GM23248 (cell line): Measurements from ENCODE around the gene BMPR1B. TPM values are rescaled to one million over a fixed set of nuclear protein-coding genes. Genes with fewer than 3 reads are reported as not detected.

Experiments
- DNase-seq: peaks from one replicate; pipeline ENCODE4 v3.0.0-alpha.2; 2015
- H2AFZ ChIP-seq: fragments of 200-600 bp; sonication (generic); 2 replicates; pipeline ENCODE4 v1.6.1; 2016; ENCODE audit warnings: antibody characterized with exemption
- H3F3A ChIP-seq: fragments of 200-600 bp; sonication (generic); 2 replicates; pipeline ENCODE4 v1.6.1; 2016; ENCODE audit warnings: mild to moderate bottlenecking, antibody characterized with exemption, mixed run types; ENCODE audit not compliant: insufficient read depth
- H3K27ac ChIP-seq: fragments of 200-600 bp; sonication (generic); 2 replicates; pipeline ENCODE4 v1.5.1; 2016; ENCODE audit warnings: mild to moderate bottlenecking
- H3K27me3 ChIP-seq: fragments of 200-600 bp; sonication (generic); replicated peaks from 2 replicates; pipeline ENCODE4 v1.6.1; 2016; ENCODE audit warnings: mild to moderate bottlenecking; ENCODE audit not compliant: insufficient read depth
- H3K36me3 ChIP-seq: fragments of 200-600 bp; sonication (generic); 2 replicates; pipeline ENCODE4 v1.6.1; 2016; ENCODE audit warnings: low read depth, mild to moderate bottlenecking
- H3K4me1 ChIP-seq: fragments of 200-600 bp; sonication (generic); 2 replicates; pipeline ENCODE4 v1.6.1; 2016; ENCODE audit warnings: mild to moderate bottlenecking; ENCODE audit not compliant: insufficient read depth
- H3K4me2 ChIP-seq: fragments of 200-600 bp; sonication (generic); one replicate; pipeline ENCODE4 v1.6.1; 2016; ENCODE audit warnings: mild to moderate bottlenecking; ENCODE audit not compliant: unreplicated experiment
- H3K4me3 ChIP-seq: fragments of 200-600 bp; sonication (generic); 2 replicates; pipeline ENCODE4 v1.5.1; 2016; ENCODE audit warnings: mild to moderate bottlenecking
- H3K79me2 ChIP-seq: fragments of 200-600 bp; sonication (generic); 2 replicates; pipeline ENCODE4 v1.6.1; 2016; ENCODE audit warnings: mild to moderate bottlenecking; ENCODE audit not compliant: insufficient read depth
- H3K9ac ChIP-seq: fragments of 200-600 bp; sonication (generic); 2 replicates; pipeline ENCODE4 v1.6.1; 2016; ENCODE audit warnings: mild to moderate bottlenecking
- H3K9me2 ChIP-seq: fragments of 200-600 bp; sonication (generic); 2 replicates; pipeline ENCODE4 v1.6.1; 2016; ENCODE audit warnings: mixed run types, mild to moderate bottlenecking, moderate library complexity; ENCODE audit not compliant: insufficient read depth
- H3K9me3 ChIP-seq: fragments of 200-600 bp; sonication (generic); one replicate; pipeline ENCODE4 v1.6.1; 2017; ENCODE audit warnings: low read depth
- H4K20me1 ChIP-seq: fragments of 200-600 bp; sonication (generic); 2 replicates; pipeline ENCODE4 v1.6.0; 2016; ENCODE audit not compliant: insufficient read depth
- EZH2 ChIP-seq: fragments of 200-600 bp; sonication (generic); IDR thresholded peaks from 2 replicates; pipeline ENCODE4 v1.6.1; 2018; ENCODE audit warnings: antibody characterized with exemption, mild to moderate bottlenecking; ENCODE audit not compliant: insufficient read depth, poor library complexity, severe bottlenecking
- EZH2phosphoT487 ChIP-seq: fragments of 200-600 bp; sonication (generic); IDR thresholded peaks from 2 replicates; pipeline ENCODE4 v1.6.1; 2018; ENCODE audit warnings: antibody characterized with exemption, moderate library complexity, mild to moderate bottlenecking, low read depth; ENCODE audit not compliant: insufficient read depth
- WGBS, 2 experiments: methylation state at CpG; one replicate each; pipeline ENCODE4 v1.1.6; 2015 to 2017; ENCODE audit warnings: low lambda C conversion rate in 2 of 2, low coverage in 1 of 2; ENCODE audit errors: missing lambda C conversion rate in 2 of 2; 5-methylcytosine and 5-hydroxymethylcytosine counted together
- in situ Hi-C: fragments of 300-500 bp; cut with MboI; formaldehyde crosslinking; loops from 2 replicates; pipeline ENCODE4 v1.15.0; 2020
- polyA plus RNA-seq: library from polyadenylated mRNA; unstranded; fragments of >200 nt; fragmentation: Nextera tagmentation; extraction: Ambion mirVana; gene quantifications from 2 replicates; pipeline ENCODE4 v1.2.1, GENCODE V29; 2016
- total RNA-seq: library from RNA; depleted of rRNA; stranded (reverse); fragments of >200 nt; shearing (Covaris generic); gene quantifications from 2 replicates; pipeline ENCODE4 v1.2.3, GENCODE V29; 2014

Gene BMPR1B
- total and polyA plus RNA-seq, 2 experiments from 2014 or later: 0.60 to 0.76 TPM

GRCh38 chr4:94927696-94928095 lies 169.9 kb downstream of the BMPR1B start:
- DNase-seq: no peak
- Histone ChIP-seq H2AFZ (no peak overlapping the region), H3K79me2 (no peaks in the 10 kb centered on the region), H3K27me3 (no peaks in the 10 kb centered on the region), H3K27ac (no peak overlapping the region), H4K20me1 (no peaks in the 10 kb centered on the region), H3K9me2 (no peaks in the 10 kb centered on the region), H3K9ac (no peak overlapping the region), H3K4me1 (no peaks in the 10 kb centered on the region), H3F3A (no peaks in the 10 kb centered on the region), H3K4me3 (no peak overlapping the region), H3K4me2 (no peak overlapping the region), H3K36me3 (no peaks in the 10 kb centered on the region), H3K9me3 (no peaks in the 10 kb centered on the region)
- TF ChIP-seq EZH2 (no peak), EZH2phosphoT487 (no peak)
- WGBS, 2 experiments: 83 to 85% methylated on average over 1 of the region's 1 CpG
- in situ Hi-C loops: no loop called here

- Histone ChIP-seq H3K27ac (no peak overlapping the region), H3K4me2 (no peak overlapping the region), H3F3A (no peaks in the 10 kb centered on the region), H3K9me3 (no peaks in the 10 kb centered on the region), H2AFZ (no peak overlapping the region), H3K36me3 (no peaks in the 10 kb centered on the region), H3K9ac (no peak overlapping the region), H3K79me2 (no peaks in the 10 kb centered on the region), H4K20me1 (no peaks in the 10 kb centered on the region), H3K27me3 (no peaks in the 10 kb centered on the region), H3K4me1 (peaks cover 11% of the 10 kb centered on the region), H3K4me3 (no peak overlapping the region), H3K9me2 (no peaks in the 10 kb centered on the region)
- DNase-seq: no peak
- WGBS, 2 experiments: 66 to 70% methylated on average over 5 of the region's 5 CpGs
- in situ Hi-C loops: no loop called here
- TF ChIP-seq EZH2phosphoT487: no peak
- no peak for TF ChIP-seq EZH2
Observed at GRCh38 chr4:94929696-94930095, 171.9 kb downstream of the BMPR1B start.

GRCh38 chr4:94931626-94932025 lies 173.9 kb downstream of the BMPR1B start:
- Histone ChIP-seq H3K27me3 (no peaks in the 10 kb centered on the region), H3K9me3 (no peaks in the 10 kb centered on the region), H3K27ac (no peak overlapping the region), H4K20me1 (no peaks in the 10 kb centered on the region), H3K4me3 (no peak overlapping the region), H2AFZ (no peak overlapping the region), H3K4me2 (no peak overlapping the region), H3K36me3 (no peaks in the 10 kb centered on the region), H3F3A (no peaks in the 10 kb centered on the region), H3K9ac (no peak overlapping the region), H3K79me2 (no peaks in the 10 kb centered on the region), H3K9me2 (no peaks in the 10 kb centered on the region), H3K4me1 (peaks cover 16% of the 10 kb centered on the region)
- WGBS, 2 experiments: 75 to 76% methylated on average over 7 of the region's 7 CpGs
- no peak for DNase-seq
- TF ChIP-seq EZH2phosphoT487: no peak
- TF ChIP-seq EZH2: no peak
- in situ Hi-C loops: no loop called here

GRCh38 chr4:94932366-94932765 lies 174.6 kb downstream of the BMPR1B start:
- no peak for TF ChIP-seq EZH2phosphoT487
- H3K4me1 ChIP-seq: peaks cover 16% of the 10 kb centered on the region
- H3K36me3 ChIP-seq: no peaks in the 10 kb centered on the region
- no peak overlapping the region for H3K4me3 ChIP-seq
- no peak overlapping the region for H2AFZ ChIP-seq
- H4K20me1 ChIP-seq: no peaks in the 10 kb centered on the region
- DNase-seq: no peak
- no peaks in the 10 kb centered on the region for H3K9me3 ChIP-seq
- no peaks in the 10 kb centered on the region for H3F3A ChIP-seq
- H3K79me2 ChIP-seq: no peaks in the 10 kb centered on the region
- H3K9me2 ChIP-seq: no peaks in the 10 kb centered on the region
- in situ Hi-C loops: no loop called here
- no peak overlapping the region for H3K27ac ChIP-seq
- H3K4me2 ChIP-seq: no peak overlapping the region
- H3K27me3 ChIP-seq: no peaks in the 10 kb centered on the region
- no peak overlapping the region for H3K9ac ChIP-seq

- Histone ChIP-seq H3K9me2 (no peaks in the 10 kb centered on the region), H3K4me3 (no peak overlapping the region), H3K9me3 (no peaks in the 10 kb centered on the region), H3K9ac (no peak overlapping the region), H3K4me2 (peak overlapping the region; percentile 37), H4K20me1 (no peaks in the 10 kb centered on the region), H2AFZ (no peak overlapping the region), H3K36me3 (no peaks in the 10 kb centered on the region), H3K27ac (no peak overlapping the region), H3K4me1 (peaks cover 16% of the 10 kb centered on the region), H3K27me3 (no peaks in the 10 kb centered on the region), H3K79me2 (no peaks in the 10 kb centered on the region), H3F3A (no peaks in the 10 kb centered on the region)
- no peak for DNase-seq
- TF ChIP-seq EZH2 (no peak), EZH2phosphoT487 (no peak)
- in situ Hi-C loops: no loop called here
- WGBS, 2 experiments: 85 to 91% methylated on average over 4 of the region's 4 CpGs
Observed at GRCh38 chr4:94933799-94934198, 176.0 kb downstream of the BMPR1B start.
